Choroid plexus epithelial cell (primary cell): Measurements from ENCODE around the gene MUC5B.

ENCODE experiments used
- DNase-seq: peaks from one replicate; pipeline ENCODE4 v3.0.0-alpha.2; 2010; ENCODE audit warnings: low read depth
- H3K4me3 ChIP-seq: 2 replicates; pipeline ENCODE4 v1.5.1; 2011; ENCODE audit warnings: low read depth, mild to moderate bottlenecking, control low read depth, low read length, moderate library complexity
- TF ChIP-seq, protein P1 (sequence below): conservative IDR thresholded peaks from 2 replicates; pipeline ENCODE4 v1.5.1; 2011; ENCODE audit warnings: low read depth, mild to moderate bottlenecking, control low read depth, inconsistent platforms, low read length, moderate library complexity

MUC5B gene

DNA sequence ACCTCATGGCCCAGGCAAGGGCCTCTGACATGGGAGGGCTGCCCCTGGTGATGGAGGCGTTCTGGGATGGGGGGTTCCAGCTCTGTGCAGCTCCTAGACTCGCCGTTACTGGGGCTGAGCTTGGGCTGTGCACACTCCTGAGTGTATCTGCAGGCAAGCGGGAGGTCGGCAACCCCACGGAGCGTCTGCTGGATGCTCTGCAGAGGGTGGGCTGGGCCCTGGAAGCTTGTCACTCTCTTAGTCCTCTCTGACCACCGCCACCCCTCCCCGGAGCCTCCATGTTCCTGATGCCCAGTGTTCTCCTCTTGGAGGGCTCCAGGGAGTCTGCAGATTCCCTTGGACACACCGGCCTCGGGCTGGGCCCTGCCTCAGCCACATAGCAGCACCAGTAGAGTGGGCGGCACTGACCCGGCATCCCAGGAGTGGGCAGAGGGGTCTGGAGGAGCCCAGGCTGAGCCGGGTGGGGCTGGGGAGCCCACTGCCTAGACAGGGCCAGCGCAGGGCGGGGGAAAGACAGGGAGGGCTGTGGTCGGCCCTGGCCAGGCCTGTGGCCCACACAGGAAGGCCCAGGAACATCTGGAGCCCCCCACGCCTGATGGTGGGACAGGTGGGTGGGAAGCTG, 20.6 kb upstream of the MUC5B start:
- no peak overlapping the region for H3K4me3 ChIP-seq
- DNase-seq = no peak
- TF ChIP-seq, protein P1, sequence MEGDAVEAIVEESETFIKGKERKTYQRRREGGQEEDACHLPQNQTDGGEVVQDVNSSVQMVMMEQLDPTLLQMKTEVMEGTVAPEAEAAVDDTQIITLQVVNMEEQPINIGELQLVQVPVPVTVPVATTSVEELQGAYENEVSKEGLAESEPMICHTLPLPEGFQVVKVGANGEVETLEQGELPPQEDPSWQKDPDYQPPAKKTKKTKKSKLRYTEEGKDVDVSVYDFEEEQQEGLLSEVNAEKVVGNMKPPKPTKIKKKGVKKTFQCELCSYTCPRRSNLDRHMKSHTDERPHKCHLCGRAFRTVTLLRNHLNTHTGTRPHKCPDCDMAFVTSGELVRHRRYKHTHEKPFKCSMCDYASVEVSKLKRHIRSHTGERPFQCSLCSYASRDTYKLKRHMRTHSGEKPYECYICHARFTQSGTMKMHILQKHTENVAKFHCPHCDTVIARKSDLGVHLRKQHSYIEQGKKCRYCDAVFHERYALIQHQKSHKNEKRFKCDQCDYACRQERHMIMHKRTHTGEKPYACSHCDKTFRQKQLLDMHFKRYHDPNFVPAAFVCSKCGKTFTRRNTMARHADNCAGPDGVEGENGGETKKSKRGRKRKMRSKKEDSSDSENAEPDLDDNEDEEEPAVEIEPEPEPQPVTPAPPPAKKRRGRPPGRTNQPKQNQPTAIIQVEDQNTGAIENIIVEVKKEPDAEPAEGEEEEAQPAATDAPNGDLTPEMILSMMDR = no peak

DNA sequence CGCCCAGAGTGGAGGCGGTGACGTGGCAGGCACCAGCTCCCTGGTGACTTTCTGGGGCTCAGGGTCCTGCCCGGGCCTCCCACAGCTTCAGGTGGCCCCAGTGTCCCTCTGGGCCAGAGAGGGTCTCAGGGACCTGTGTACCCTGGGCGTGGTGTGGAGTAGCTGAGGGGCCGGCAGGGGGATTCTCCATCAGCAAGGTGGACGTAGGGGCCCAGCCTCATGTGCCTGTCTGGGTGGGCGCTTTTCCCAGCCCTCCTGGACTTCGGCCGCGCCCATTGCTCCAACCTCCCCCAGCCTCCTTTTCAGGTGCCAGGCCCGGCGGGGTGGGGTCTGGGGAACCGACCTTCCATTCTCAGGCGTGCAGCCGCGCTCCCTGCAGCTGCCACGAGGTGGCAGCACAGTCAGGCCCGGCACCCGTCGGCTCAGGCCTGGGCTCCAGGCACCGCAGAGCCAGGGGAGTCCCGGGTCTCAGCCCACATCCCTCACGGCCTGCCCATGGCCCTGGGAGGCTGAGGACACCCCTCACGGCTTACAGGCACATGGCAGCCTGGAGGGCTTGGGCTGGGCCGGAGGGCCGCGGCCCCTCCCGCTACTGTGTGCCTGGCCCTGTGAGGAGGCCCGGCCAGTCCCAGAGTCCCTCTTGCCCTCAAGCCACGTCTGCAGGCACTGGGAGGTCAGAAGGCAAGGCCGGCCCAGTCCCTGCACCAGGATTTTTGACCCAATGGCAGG, 19.9 kb upstream of the MUC5B start:
- DNase-seq = peak; percentile 51
- TF ChIP-seq, protein P1 = peak; percentile 86

DNA sequence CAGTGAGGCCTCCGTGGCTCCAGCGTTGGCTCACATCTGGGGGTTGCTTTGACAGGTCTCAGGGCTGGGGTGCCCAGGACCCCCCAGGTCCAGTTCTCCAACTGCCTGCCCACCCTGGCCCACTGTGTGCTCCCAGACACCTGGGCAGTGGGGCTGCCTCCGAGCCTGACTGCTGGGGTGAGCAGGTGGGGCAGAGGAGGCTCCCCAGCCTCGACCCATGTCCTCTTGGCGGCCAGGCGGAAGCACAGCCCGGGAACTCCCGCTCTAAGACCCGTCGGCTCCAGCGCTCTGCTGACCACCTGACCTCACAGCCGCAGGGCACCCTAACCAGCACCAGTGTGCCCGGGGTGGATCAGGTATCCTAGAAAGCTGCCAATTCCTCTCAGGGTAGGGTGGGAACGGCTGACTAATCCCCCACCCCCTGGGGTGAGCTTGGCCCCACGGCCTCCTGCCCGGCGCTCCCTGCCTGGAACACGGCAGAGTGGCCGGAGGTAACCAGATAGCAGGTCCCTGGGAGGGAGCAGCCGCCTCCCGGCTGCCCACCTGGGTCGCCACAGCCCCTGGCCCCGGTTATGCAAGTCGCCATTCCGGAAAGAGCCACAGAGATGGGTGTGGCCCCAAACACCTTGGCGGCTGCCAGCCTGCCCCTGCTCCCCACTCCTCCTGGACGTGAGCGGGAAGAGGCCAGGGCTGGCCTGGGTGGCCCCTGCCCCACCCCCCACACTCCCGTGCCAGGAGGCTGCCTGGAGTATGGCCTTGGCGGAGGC, 19.2 kb upstream of the MUC5B start:
- H3K4me3 ChIP-seq = no peak overlapping the region
- TF ChIP-seq, protein P1 = no peak
- peak; percentile 22 for DNase-seq

More for the DNA sequence above, 19.9 kb upstream of the MUC5B start:
- no peak overlapping the region for H3K4me3 ChIP-seq

DNA sequence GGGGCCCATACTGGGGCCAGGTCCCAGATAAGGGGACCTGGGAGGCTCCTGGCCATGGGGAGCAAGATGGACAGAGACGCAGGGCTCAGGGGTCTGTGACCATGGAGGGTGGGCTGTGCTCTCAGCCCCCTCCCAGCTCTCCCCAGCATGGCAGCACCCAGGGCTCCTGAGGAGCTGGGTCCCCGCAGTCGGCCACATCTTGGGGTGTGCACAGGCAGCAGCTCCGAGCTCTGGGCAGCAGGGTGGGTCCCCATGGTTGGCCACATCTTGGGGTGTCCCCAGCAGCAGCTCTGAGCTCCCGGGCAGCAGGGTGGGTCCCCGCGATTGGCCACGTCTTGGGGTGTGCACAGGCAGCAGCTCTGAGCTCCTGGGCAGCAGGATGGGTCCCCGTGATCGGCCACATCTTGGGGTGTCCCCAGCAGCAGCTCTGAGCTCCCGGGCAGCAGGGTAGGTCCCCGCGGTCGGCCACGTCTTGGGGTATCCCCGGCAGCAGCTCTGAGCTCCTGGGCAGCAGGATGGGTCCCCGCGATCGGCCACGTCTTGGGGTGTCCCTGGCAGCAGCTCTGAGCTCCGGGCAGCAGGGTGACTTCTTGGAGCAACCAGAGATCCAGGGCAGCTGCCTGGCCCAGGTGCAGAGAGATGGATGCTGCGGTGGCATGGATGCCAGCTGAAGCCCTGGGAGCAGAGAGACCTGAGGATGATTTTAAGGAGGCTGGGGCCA, 18.3 kb upstream of the MUC5B start:
- TF ChIP-seq, protein P1 = no peak
- H3K4me3 ChIP-seq = no peak overlapping the region
- DNase-seq = no peak

DNA sequence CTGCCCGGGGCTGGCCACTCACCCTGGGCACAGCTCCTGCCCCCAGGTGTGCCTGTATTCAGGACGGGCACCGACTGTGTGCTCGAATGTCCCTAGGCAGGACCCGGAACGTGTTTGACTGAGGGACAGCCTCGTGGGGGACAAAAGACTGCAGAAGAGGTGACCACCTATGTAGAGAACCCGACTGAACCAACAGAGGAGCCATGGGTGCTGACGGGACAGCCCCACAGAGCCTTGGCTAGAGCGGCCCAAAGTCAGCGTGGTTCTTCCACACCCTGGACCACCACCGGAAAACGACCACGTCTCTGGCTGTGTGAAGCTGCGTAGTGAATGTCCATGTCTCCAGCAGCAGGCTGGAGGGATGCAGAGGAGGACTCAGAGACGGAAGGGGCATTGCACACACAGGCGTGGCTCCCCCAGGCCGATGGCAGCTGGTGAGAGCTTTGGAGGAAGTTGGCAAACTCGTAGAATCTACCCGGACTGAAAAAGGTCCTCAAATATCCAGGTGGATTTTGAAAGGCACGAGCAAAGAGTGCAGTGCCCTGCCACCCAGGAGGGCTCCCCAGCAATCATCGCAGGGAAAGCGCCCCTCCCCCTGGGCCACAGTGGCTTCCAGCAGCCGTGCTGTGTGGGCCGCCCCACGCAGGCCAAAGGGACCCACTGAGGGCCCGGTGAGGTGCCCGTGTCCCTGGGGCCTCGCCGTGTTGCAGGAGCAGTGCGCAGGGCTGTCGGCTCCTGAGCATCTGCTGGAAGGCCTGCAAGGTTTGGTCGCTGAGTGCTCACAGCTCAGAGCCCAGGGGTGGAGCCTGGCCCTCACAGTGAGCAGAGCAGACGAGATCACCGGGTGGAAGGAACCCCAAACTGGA, 17.5 kb upstream of the MUC5B start:
- no peak overlapping the region for H3K4me3 ChIP-seq
- TF ChIP-seq, protein P1 = no peak
- DNase-seq = no peak

DNA sequence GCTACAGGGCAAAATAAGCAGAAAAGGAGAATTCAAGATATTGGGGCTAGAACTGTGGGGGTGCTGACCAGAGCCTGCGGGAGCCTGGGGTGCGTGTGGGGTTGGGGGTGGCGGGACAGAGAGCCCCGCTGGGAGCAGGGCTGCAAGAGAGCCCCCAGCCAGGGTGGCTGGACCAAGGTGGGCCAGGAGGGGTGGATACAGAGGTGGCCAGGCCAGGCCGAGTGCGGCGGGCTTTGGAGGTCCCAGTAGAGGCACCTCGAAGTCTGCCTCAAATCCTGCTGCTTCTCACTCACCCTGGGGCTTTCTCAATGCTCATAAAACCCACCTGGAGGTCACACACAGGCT, 16.9 kb upstream of the MUC5B start:
- TF ChIP-seq, protein P1 = no peak
- no peak overlapping the region for H3K4me3 ChIP-seq
- DNase-seq = no peak
